ENCODE data around the gene MDM2.
"Not testable (repeated sequence)": the region's sequence is repeated elsewhere in the genome, so short reads cannot be mapped to it uniquely, and the experiment has no call there.

MDM2 gene

DNA sequence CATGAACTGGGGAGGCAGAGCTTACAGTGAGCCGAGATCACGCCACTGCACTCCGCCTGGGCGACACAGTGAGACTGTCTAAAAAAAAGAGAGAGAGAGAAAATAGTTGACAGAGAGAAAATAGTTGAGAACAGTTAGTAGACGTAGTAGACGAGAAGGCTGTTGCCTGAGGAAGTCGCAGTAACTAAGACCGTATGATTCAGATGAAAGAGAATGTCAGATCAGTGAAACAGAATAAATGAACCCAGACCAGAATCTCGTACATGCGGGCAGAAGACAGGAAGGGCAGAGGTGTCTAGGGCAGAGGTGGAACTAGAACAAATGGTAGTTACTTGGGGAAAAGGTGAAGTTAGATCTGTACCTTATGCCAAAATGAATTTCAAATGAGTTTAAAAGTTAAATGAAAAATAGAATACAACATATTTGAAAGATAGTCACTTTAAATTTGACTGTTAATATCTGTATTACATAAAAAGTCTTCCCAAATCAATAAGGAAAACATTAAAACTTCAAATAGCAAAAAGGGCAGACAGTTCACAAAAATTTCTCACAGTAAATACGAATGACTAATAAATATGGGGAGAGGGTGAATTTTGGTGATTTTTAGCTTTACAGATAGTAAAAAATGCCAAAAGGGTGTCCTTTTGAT, 17.7 kb downstream of the MDM2 start:
- DNase-seq (ENCODE audit: low read depth in 4 of 4, low spot score in 1 of 4), result no peak

DNA sequence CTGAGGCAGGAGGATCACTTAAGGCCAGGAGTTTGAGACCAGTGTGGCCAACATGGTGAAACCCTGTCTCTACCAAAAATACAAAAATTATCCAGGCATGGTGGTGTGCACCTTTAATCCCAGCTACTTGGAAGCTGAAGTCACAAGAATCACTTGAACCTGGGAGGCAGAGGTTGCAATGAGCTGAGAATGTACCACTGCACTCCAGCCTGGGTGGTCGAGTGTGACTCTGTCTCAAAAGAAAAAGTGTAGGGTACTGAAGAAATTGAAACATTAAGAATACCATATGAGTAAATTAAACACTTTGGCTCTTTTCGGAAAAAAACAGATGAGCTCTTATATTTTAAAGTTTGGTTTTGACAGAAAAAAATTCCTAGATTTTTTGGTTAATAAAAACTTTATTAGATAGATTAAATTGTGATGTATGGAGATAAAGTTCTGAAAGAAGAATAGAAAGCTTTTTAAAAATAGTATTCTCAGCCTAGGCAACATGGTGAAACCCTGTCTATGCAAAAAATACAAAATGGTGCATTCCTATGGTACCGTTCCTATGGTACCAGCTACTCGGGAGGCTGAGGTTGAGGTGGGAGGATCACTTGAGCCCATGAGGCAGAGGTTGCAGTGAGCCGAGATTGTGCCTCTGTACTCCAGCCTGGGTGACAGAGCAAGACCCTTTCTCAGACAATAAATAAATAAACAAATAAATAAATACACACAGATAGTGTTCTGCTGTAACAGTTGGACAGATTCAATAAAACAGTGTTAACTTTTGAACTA, 20.1 kb downstream of the MDM2 start:
- no peak for DNase-seq (ENCODE audit: low read depth in 4 of 4, low spot score in 1 of 4)

DNA sequence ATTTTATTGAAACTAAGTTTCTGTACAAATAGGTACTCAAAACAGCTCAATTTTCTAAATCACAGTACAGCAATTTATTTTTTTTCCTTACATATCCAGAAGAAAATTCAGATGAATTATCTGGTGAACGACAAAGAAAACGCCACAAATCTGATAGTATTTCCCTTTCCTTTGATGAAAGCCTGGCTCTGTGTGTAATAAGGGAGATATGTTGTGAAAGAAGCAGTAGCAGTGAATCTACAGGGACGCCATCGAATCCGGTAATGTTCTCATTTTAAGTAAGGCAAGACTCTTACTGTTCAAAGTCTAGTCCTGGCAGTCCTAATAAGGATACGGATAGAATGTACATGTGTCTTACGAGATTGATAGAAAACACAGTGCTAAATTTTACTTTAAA, 20.7 kb downstream of the MDM2 start:
- no peak for DNase-seq (ENCODE audit: low read depth in 4 of 4, low spot score in 1 of 4)

DNA sequence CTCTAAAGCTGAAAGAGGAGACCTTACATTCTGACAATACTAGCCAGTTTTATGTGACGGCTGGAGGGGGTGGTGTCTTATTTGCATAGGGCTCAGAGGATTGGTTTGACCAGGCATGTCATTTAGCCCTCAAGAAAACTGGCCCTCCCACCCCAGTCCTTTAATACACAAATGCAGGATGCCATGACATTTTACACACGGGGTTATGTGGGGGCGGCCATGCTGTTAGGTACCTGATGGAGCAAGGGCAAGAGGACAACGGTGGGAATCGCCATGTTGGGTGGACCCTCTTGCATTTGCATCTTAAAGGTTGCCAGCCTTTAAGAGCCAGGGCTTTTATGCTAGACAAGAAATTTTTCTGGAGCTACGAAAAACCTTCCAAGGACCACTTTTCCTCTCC, 23.3 kb downstream of the MDM2 start:
- DNase-seq (ENCODE audit: low read depth in 4 of 4, low spot score in 1 of 4), result no peak

DNA sequence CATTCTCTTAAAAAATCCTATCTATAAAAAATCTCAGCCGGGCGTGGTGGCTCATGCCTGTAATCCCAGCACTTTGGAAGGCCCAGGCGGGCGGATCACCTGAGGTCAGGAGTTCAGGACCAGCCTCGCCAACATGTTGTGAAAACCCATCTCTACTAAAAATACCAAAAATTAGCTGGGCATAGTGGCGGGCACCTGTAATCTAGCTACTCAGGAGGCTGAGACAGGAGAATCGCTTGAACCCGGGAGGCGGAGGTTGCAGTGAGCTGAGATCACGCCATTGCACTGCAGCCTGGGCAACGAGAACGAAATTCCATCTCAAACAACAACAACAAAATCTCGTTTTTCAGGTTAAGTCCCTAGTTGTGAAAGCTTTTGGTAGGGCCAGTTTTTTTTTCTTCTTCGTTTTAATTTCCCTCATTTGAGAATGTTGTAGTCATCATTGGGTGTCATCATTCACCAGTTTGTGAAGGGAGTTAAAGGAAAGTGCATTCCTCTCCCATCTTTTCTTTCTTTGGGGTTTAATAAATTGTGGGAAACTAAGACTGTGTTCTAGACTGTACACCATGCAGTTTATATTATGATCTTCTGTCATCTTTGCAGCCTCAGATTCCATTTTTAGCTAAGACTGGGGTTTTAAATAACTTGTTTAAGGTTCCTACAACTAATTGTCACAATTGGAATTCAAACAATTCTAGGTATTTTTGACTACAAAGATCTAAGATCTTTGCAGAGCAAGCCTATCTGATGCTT, 23.9 kb downstream of the MDM2 start:
- no peak for DNase-seq (ENCODE audit: low read depth in 4 of 4, low spot score in 1 of 4)

DNA sequence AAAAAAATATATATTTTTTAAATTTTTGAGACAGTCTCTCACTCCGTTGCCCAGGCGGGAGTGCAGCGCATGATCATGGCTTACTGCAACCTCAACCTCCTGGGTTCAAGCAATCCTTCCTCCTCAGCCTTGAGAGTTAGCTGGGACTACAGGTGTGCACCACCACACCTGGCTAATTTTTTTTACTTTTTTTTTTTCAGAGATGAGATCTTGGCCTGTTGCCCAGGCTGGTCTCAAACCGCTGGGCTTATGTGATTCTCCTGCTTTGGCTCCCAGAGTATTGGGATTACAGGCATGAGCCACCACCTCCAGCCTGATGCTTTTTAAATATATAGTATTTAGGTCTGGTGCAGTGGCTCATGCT, 24.5 kb downstream of the MDM2 start:
- DNase-seq (ENCODE audit: low read depth in 4 of 4, low spot score in 1 of 4), result no peak

DNA sequence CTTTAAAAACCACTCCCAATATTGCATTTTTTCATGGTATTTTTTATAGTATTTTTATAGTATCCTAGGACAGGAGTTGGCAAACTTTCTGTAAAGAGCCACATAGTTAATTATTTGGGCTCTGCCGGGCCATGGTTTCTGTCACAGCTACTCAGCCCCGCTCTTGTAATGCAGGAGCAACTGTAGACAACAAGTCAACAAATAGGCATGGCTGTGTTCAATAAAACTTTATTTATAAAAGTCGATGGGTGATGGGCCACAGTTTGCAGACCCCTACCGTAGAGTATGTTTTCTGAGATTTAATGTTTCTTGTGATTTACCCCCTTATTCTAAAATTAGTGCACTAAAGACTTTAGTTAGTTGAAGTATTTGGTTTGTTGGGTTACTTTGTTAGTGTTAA, 25.5 kb downstream of the MDM2 start:
- DNase-seq (ENCODE audit: low read depth in 4 of 4, low spot score in 1 of 4), result no peak

DNA sequence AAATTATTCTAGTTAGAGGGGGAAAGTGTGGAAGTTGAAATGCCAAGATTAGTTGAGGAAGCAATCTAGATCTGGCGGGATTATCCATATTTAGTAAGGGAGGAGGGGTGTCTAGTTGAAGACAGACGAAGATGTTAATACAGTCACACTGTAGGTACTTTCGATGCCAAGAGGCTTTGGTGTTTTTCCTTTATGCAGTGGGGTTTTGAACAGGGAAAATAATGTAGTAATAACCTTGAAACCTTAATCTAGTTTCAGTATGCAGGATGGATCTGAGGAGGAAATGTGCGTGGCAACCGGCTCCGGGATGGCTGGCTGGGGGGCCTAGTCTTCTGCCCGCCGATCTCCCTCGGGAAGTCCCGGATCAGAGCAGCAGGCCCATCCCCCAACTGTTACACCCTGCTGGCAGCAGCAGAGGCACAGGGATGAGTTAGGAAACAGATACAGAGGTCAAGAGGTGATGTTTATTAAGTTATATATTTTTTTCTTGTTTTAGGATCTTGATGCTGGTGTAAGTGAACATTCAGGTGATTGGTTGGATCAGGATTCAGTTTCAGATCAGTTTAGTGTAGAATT, 27.4 kb downstream of the MDM2 start:
- DNase-seq (ENCODE audit: low read depth in 4 of 4, low spot score in 1 of 4), result no peak

DNA sequence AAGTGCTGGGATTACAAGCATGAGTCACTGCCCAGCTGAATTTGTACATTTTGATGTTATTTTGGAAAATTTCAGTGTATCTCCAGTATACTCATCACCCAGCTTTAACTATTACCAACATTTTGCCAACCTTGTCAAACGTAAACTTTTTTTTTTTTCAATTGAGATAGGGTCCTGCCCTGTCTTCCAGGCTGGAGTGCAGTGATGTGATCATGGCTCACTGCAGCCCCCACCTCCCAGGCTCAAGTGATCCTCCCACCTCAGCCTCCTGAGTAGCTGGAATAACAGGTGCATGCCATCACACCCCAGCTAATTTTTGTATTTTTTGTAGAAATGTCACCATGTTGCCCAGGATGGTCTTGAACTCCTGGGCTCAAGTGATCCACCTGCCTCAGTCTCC, 29.2 kb downstream of the MDM2 start:
- DNase-seq (ENCODE audit: low read depth in 4 of 4, low spot score in 1 of 4), result no peak

DNA sequence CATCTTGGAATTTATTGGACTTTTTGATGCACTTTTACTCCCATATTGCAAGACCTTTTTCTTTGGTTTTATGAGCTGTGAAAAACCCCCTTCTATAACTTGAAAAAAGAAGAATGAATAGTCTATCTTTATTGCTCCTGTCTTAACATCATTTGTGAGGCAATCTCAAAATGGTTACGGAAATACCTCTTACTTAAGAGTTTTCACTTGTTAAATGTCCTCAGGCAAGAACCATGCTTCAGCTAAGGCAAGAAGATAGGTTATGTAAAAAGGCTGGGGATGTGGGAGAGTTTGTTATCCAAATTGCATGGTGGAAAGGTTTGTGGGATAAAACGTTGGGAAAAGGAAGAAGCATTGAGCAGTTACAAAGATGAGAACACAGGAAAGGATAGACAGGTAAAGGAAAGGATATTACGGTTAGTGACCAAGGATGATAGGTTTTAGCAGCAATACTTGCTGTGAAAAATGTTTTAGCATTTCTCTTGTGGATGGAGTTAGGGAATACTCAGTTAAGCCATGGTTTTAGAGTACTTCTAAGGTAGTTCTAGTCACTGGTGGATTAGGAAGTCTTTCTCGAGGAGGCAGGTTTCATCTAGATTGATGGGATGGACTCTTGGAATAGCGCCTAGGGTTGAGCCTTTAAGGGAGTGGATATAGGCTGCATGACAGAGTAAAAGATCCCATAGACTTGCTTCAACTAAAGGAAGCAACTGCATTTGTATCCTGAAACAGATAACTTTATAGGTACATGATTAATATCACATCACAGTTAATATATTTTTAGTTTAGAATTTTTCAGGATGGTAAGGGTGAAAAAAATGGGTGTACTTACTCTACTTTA, 30.3 kb downstream of the MDM2 start:
- no peak for DNase-seq (ENCODE audit: low read depth in 4 of 4, low spot score in 1 of 4)

DNA sequence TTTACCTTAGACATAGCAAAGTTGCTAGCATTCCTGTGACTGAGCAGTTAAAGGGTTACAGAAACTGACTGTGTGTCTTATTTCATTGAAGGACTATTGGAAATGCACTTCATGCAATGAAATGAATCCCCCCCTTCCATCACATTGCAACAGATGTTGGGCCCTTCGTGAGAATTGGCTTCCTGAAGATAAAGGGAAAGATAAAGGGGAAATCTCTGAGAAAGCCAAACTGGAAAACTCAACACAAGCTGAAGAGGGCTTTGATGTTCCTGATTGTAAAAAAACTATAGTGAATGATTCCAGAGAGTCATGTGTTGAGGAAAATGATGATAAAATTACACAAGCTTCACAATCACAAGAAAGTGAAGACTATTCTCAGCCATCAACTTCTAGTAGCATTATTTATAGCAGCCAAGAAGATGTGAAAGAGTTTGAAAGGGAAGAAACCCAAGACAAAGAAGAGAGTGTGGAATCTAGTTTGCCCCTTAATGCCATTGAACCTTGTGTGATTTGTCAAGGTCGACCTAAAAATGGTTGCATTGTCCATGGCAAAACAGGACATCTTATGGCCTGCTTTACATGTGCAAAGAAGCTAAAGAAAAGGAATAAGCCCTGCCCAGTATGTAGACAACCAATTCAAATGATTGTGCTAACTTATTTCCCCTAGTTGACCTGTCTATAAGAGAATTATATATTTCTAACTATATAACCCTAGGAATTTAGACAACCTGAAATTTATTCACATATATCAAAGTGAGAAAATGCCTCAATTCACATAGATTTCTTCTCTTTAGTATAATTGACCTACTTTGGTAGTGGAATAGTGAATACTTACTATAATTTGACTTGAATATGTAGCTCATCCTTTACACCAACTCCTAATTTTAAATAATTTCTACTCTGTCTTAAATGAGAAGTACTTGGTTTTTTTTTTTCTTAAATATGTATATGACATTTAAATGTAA, 31.5 kb downstream of the MDM2 start:
- no peak for DNase-seq (ENCODE audit: low read depth in 4 of 4, low spot score in 1 of 4)

DNA sequence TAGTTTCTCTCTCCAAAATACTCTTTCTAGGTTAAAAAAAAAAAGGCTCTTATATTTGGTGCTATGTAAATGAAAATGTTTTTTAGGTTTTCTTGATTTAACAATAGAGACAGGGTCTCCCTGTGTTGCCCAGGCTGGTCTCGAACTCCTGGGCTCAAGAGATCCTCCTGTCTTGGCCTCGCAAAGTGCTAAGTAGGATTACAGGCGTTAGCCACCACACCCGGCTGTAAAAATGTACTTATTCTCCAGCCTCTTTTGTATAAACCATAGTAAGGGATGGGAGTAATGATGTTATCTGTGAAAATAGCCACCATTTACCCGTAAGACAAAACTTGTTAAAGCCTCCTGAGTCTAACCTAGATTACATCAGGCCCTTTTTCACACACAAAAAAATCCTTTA, 33.2 kb downstream of the MDM2 start:
- DNase-seq (ENCODE audit: low read depth in 4 of 4, low spot score in 1 of 4), result not testable (repeated sequence)

DNA sequence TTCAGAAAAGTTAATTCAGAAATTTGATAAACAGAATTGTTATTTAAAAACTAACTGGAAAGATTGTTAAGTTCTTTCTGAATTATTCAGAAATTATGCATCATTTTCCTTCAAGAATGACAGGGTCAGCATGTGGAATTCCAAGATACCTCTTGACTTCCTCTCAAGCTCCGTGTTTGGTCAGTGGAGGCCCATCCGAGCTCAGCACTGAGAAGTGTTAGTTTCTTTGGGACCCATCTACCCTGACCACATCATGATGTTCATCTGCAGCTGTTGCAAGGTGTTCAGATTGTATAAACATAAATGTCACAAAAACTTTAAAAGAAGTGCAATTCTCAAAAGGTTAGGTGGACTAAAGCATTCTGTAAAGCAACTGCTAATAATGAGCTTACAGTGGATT, 33.7 kb downstream of the MDM2 start:
- no peak for DNase-seq (ENCODE audit: low read depth in 4 of 4, low spot score in 1 of 4)

DNA sequence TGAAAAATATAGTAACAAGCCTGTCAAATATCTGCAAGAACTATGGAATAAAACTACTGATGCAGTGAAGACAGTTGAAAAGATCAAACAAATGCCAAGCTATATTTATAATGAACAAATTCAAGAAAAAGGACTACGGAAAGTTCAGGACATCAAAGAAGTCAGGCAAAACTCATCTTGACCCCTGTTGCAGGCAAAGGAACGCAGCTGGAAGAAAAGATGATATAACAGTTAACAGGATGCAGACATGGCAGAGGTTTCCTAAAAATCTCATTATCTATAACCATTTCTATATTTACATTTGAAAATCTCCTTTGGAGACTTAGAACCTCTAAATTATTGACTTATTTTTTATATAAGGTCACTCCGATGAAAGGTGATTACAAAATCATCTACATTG, 34.1 kb downstream of the MDM2 start:
- no peak for DNase-seq (ENCODE audit: low read depth in 4 of 4, low spot score in 1 of 4)

DNA sequence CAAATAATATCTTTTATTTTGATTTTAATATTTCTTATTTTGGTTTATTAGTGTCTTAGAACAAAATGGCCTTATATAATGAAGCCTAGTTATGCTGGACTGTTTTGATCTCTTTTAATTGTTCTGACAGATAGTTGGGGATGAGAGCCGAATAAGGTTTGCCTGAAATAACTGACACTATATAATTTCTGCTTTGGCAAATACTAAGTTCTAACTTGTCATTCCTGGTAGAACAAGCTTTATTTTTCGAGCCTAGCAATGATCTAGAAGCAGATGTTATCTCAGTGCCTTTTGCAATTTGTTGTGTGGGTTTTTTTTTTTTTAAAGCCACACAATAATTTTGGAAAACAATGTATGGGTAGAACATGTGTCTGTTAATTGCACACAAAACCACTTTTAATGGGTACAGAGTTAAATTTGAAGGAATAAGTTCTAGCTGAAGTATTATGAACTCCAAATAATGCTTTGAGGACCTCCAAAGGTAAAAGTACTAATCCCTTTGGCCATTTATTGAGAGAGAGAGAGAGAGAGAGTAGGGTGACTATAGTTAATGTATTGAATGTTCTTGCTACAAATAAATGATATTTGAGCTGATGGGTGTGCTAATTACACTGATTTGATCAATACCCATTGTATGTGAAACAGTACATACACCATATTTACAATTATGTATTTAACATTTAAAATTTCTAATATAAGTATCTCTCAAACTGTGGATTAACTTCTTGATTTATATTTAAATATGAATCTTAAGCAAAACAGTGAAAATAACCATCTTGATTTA, 35.0 kb downstream of the MDM2 start:
- no peak for DNase-seq (ENCODE audit: low read depth in 4 of 4, low spot score in 1 of 4)

DNA sequence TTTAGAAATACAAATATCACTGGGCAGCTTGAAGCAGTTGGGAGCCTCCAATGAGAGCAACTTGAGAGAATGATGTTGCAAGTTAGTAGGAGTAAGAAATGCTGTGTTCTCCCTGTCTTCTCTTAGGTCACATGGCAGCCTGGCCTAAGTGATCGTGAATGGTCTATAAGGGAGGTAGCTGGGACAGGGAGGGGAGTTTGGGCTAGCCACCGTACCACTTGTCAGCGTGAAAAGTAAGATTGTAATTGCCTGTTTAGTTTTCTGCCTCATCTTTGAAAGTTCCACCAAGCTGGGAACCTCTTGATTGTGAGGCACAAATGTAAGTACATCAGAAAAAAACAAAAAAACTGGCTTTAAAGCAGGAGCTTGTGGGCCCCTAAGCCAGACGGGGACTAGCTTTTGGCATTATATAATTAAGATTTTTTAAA, 36.4 kb downstream of the MDM2 start:
- no peak for DNase-seq (ENCODE audit: low read depth in 4 of 4, low spot score in 1 of 4)

DNA sequence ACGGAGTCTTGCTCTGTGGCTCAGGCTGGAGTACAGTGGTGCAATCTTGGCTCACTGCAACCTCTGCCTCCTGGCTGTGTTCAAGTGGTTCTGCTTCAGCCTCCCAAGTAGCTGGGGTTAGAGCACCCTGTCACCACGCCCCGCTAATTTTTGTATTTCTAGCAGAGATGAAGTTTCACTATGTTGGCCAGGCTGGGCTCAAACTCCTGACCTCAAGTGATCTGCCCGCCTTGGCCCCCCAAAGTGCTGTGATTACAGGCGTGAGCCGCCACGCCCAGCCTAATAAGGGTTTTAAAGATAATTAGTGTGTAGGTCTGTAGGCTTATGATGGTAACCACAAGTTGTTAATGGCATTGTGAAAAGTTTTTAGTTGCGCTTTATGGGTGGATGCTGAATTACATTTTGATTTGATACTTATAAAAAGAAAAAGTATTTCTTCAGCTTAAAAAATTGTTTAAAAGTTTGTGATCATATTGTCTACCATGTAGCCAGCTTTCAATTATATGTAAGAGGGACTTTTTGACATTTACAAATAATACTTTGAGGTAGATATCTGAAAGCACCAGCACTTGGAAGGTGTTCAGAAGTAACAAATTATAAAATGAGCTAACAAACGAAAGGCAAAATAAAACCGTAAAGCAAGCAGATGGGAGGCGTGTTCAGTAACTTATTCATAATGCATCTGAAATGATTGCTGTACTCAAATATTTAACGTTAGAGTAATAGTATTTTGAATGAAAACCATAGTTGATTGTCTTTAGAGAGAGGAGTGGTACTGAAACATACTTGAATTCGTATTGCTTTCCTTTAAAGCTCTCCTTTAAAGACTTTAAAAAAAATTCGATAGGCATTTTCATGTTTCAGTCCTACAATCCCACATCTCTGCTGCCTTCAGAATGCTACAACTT, 37.1 kb downstream of the MDM2 start:
- no peak for DNase-seq (ENCODE audit: low read depth in 4 of 4, low spot score in 1 of 4)

DNA sequence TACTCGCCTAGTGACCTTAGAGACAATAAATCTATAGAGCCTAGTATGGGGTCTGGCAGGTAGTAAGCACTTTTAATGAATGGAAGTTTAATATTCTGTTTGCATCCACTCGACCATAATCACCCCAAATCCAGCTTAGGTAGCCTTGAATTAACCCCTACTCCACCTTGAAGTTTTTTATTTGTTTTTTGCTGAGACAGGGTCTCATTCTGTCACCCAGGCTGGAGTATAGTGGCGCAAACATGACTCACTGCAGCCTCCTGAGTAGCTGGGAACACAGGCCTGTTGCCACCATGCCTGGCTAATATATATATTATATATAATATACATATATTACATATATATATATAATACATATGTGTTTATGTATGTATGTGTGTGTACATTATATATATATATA, 38.8 kb downstream of the MDM2 start:
- DNase-seq (ENCODE audit: low read depth in 4 of 4, low spot score in 1 of 4), result no peak

All from stimulated activated CD4-positive, alpha-beta T cell treated with anti-CD3 and anti-CD28 coated beads, Interleukin-1b, Interleukin-23, amount 100 ng/mL, for 24 hours (primary cell).